ENCODE data around the gene URB1. TPM values are rescaled to one million over a fixed set of nuclear protein-coding genes. Genes with fewer than 3 reads are reported as not detected.

The URB1 gene
- total RNA-seq, 1 donor = 21.7 TPM

DNA sequence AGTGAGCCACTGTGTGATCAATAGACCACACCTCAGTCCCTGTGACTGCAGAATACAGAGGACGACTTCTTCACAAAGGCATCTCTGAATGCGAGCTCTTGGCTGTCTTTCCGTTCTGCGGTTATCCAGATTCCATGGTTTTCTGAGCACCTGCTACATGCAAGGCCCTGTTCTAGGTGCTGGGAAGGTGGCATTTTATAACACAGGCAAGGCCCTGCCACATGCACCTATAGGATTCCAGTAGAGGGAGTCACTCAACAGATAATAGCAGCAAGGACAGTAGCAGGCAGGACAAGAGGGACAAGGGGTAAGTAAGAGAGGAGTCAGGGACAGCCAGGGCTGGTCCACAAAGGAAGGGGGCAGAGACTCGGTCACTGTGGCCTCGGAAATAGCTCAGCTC lies 9.0 kb downstream of the URB1 start:
- Histone ChIP-seq H3K27me3 (ENCODE audit: insufficient read depth, low read length) (no peaks in the 10 kb centered on the region), H3K36me3 (ENCODE audit: insufficient read depth, low read length) (peaks cover 46% of the 10 kb centered on the region), H3K27ac (ENCODE audit: low read depth, low read length) (no peak overlapping the region), H2AFZ (ENCODE audit: low read length) (no peak overlapping the region), H3K4me2 (ENCODE audit: insufficient read depth, low read length) (no peak overlapping the region), H3K4me3 (ENCODE audit: insufficient read depth, low read length) (no peak overlapping the region), H4K20me1 (ENCODE audit: insufficient read depth, low read length) (peaks cover 10% of the 10 kb centered on the region), H3K9me3 (ENCODE audit: low read depth, low read length) (no peaks in the 10 kb centered on the region), H3K4me1 (ENCODE audit: insufficient read depth, low read length) (peaks cover 36% of the 10 kb centered on the region), H3K79me2 (ENCODE audit: insufficient read depth, low read length) (peaks cover 81% of the 10 kb centered on the region)
- DNase-seq (ENCODE audit: insufficient read length, low spot score, missing footprints) = no peak
- TF ChIP-seq, protein P1, sequence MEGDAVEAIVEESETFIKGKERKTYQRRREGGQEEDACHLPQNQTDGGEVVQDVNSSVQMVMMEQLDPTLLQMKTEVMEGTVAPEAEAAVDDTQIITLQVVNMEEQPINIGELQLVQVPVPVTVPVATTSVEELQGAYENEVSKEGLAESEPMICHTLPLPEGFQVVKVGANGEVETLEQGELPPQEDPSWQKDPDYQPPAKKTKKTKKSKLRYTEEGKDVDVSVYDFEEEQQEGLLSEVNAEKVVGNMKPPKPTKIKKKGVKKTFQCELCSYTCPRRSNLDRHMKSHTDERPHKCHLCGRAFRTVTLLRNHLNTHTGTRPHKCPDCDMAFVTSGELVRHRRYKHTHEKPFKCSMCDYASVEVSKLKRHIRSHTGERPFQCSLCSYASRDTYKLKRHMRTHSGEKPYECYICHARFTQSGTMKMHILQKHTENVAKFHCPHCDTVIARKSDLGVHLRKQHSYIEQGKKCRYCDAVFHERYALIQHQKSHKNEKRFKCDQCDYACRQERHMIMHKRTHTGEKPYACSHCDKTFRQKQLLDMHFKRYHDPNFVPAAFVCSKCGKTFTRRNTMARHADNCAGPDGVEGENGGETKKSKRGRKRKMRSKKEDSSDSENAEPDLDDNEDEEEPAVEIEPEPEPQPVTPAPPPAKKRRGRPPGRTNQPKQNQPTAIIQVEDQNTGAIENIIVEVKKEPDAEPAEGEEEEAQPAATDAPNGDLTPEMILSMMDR (IDR thresholded peaks at IDR 0.05; ENCODE audit: extremely low read depth, low read depth, low read length) = no peak

DNA sequence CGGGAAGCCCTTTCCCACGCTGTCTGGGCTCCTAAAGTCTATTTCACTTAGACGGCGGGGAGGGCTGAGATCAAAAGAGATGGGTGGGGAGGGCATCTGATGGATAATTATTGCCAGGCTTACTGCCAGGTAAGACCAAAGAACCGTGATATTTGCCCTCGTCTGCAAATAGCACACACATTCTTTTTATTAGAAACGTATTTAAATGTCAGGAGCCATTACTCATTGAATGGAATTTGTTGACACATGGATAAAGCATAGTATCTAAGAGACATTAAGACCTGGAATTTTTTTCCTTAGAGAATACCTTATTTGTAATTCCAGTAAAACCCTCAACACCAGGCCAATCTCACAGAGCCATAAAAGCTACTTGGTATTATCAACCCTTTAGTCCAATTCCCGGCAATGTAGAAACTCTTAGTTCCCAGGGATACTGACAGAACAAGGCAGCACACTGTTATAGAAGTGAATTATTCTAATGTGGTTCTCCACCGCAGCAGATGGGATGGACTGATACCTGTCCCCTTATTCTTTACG lies 10.6 kb downstream of the URB1 start:
- Histone ChIP-seq H3K36me3 (ENCODE audit: insufficient read depth, low read length) (peaks cover 53% of the 10 kb centered on the region), H3K4me2 (ENCODE audit: insufficient read depth, low read length) (no peak overlapping the region), H3K4me1 (ENCODE audit: insufficient read depth, low read length) (peaks cover 30% of the 10 kb centered on the region), H3K27ac (ENCODE audit: low read depth, low read length) (peak overlapping the region; percentile 92), H4K20me1 (ENCODE audit: insufficient read depth, low read length) (peaks cover 3% of the 10 kb centered on the region), H3K27me3 (ENCODE audit: insufficient read depth, low read length) (no peaks in the 10 kb centered on the region), H3K79me2 (ENCODE audit: insufficient read depth, low read length) (peaks cover 80% of the 10 kb centered on the region), H3K9me3 (ENCODE audit: low read depth, low read length) (no peaks in the 10 kb centered on the region), H2AFZ (ENCODE audit: low read length) (no peak overlapping the region), H3K4me3 (ENCODE audit: insufficient read depth, low read length) (no peak overlapping the region)
- DNase-seq (ENCODE audit: insufficient read length, low spot score, missing footprints) = peak; percentile 86
- TF ChIP-seq, protein P1 (IDR thresholded peaks at IDR 0.05; ENCODE audit: extremely low read depth, low read depth, low read length) = no peak

DNA sequence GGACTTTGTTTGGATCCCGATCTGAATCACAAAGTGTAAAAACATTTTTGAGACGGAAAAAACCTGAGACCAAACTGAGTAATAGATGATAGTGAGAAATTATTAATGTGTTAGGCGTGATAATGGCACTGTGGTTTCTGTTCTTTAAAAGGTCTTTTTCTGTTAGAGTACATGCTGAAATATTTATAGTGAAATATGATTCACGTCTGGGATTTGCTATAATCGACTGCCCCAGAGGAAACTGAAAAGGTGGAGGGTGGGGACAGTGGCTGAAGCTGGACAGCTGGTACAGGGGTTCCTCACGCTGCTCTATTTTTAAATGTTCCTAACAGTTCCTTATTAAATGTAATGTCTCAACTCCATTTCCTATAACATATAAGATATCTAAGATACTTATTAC lies 11.2 kb downstream of the URB1 start:
- DNase-seq (ENCODE audit: insufficient read length, low spot score, missing footprints) = no peak
- Histone ChIP-seq H3K4me2 (ENCODE audit: insufficient read depth, low read length) (no peak overlapping the region), H3K27ac (ENCODE audit: low read depth, low read length) (peak overlapping the region; percentile 92), H3K4me3 (ENCODE audit: insufficient read depth, low read length) (no peak overlapping the region), H3K27me3 (ENCODE audit: insufficient read depth, low read length) (no peaks in the 10 kb centered on the region), H4K20me1 (ENCODE audit: insufficient read depth, low read length) (peaks cover 3% of the 10 kb centered on the region), H3K79me2 (ENCODE audit: insufficient read depth, low read length) (peaks cover 77% of the 10 kb centered on the region), H3K4me1 (ENCODE audit: insufficient read depth, low read length) (peaks cover 27% of the 10 kb centered on the region), H3K36me3 (ENCODE audit: insufficient read depth, low read length) (peaks cover 59% of the 10 kb centered on the region), H3K9me3 (ENCODE audit: low read depth, low read length) (no peaks in the 10 kb centered on the region), H2AFZ (ENCODE audit: low read length) (no peak overlapping the region)
- TF ChIP-seq, protein P1 (IDR thresholded peaks at IDR 0.05; ENCODE audit: extremely low read depth, low read depth, low read length) = no peak

DNA sequence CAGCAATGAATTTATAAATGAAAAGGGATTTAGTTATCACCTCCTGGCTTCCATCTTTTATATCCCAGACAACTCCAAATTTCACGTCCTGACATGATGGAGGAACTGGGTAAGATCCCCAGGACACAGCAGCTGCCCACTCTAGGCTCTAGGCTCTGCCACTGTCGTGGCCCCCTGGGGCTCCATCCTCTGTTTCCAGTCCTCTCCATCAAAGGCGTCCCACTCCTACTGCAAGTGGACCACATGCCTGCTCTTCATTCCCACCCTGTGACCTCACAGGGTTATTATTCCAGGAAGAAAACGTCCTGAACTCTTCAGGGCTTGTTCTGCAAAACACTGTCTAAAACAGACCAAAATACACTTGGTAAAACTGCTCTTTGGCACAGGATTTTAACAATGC lies 11.9 kb downstream of the URB1 start:
- peaks cover 63% of the 10 kb centered on the region for H3K36me3 ChIP-seq (ENCODE audit: insufficient read depth, low read length)
- H3K79me2 ChIP-seq (ENCODE audit: insufficient read depth, low read length) = peaks cover 72% of the 10 kb centered on the region
- peaks cover 3% of the 10 kb centered on the region for H4K20me1 ChIP-seq (ENCODE audit: insufficient read depth, low read length)
- no peak overlapping the region for H3K4me3 ChIP-seq (ENCODE audit: insufficient read depth, low read length)
- DNase-seq (ENCODE audit: insufficient read length, low spot score, missing footprints) = peak; percentile 19
- H2AFZ ChIP-seq (ENCODE audit: low read length) = no peak overlapping the region
- H3K27ac ChIP-seq (ENCODE audit: low read depth, low read length) = peak overlapping the region; percentile 92
- peaks cover 22% of the 10 kb centered on the region for H3K4me1 ChIP-seq (ENCODE audit: insufficient read depth, low read length)
- H3K4me2 ChIP-seq (ENCODE audit: insufficient read depth, low read length) = no peak overlapping the region
- H3K27me3 ChIP-seq (ENCODE audit: insufficient read depth, low read length) = no peaks in the 10 kb centered on the region
- TF ChIP-seq, protein P1 (IDR thresholded peaks at IDR 0.05; ENCODE audit: extremely low read depth, low read depth, low read length) = no peak
- no peaks in the 10 kb centered on the region for H3K9me3 ChIP-seq (ENCODE audit: low read depth, low read length)
